Neural cell (in vitro differentiated cells): ENCODE results near the gene MYPN. TPM values are rescaled to one million over a fixed set of nuclear protein-coding genes. Genes with fewer than 3 reads are reported as not detected.

ENCODE experiments used
- H2AFZ ChIP-seq: fragments of 200-600, 300-800 bp; sonication (generic), shearing (Covaris generic); 2 replicates; pipeline ENCODE4 v1.6.0; 2014; ENCODE audit warnings: low read depth, mild to moderate bottlenecking, antibody characterized with exemption, low read length, moderate library complexity
- H3F3A ChIP-seq: fragments of 200-600 bp; shearing (Covaris generic); 2 replicates; pipeline ENCODE4 v1.6.1; 2016; ENCODE audit warnings: mild to moderate bottlenecking, moderate library complexity, mixed read lengths, antibody characterized with exemption, low read length; ENCODE audit not compliant: insufficient read depth, poor library complexity, severe bottlenecking
- H3K27ac ChIP-seq: fragments of 200-600, 300-800 bp; sonication (generic), shearing (Covaris generic); 2 replicates; pipeline ENCODE4 v1.5.1; 2014; ENCODE audit warnings: mild to moderate bottlenecking, low read length, moderate library complexity
- H3K27me3 ChIP-seq: fragments of 300-800, 200-600 bp; sonication (generic), shearing (Covaris generic); 2 replicates; pipeline ENCODE4 v1.6.0; 2014; ENCODE audit warnings: mild to moderate bottlenecking, low read depth, low read length, moderate library complexity; ENCODE audit not compliant: insufficient read depth
- H3K36me3 ChIP-seq: fragments of 300-800, 200-600 bp; sonication (generic), shearing (Covaris generic); 2 replicates; pipeline ENCODE4 v1.5.1; 2014; ENCODE audit warnings: mild to moderate bottlenecking, antibody characterized with exemption, low read length, moderate library complexity; ENCODE audit not compliant: insufficient read depth
- H3K4me2 ChIP-seq: fragments of 300-800, 200-600 bp; sonication (generic), shearing (Covaris generic); 2 replicates; pipeline ENCODE4 v1.6.0; 2014; ENCODE audit warnings: mild to moderate bottlenecking, low read length
- H3K4me3 ChIP-seq: fragments of 300-800, 200-600 bp; sonication (generic), shearing (Covaris generic); 2 replicates; pipeline ENCODE4 v1.5.1; 2014; ENCODE audit warnings: mild to moderate bottlenecking, low read length, moderate library complexity
- H3K79me2 ChIP-seq: fragments of 200-600 bp; shearing (Covaris generic); replicated peaks from 2 replicates; pipeline ENCODE4 v1.6.0; 2014; ENCODE audit warnings: mild to moderate bottlenecking, low read length, moderate library complexity; ENCODE audit not compliant: insufficient read depth
- H3K9ac ChIP-seq: fragments of 300-800, 200-600 bp; sonication (generic), shearing (Covaris generic); 2 replicates; pipeline ENCODE4 v1.6.1; 2016; ENCODE audit warnings: mild to moderate bottlenecking, low read length, mixed read lengths
- H3K9me2 ChIP-seq: fragments of 200-600 bp; shearing (Covaris generic); 2 replicates; pipeline ENCODE4 v1.6.1; 2016; ENCODE audit warnings: mild to moderate bottlenecking, low read length, mixed read lengths; ENCODE audit not compliant: insufficient read depth
- H3K9me3 ChIP-seq: fragments of 200-600, 300-800 bp; sonication (generic), shearing (Covaris generic); 2 replicates; pipeline ENCODE4 v1.6.1; 2016; ENCODE audit warnings: mild to moderate bottlenecking, mixed run types, low read length, moderate library complexity, mixed read lengths
- H4K20me1 ChIP-seq: fragments of 200-600 bp; shearing (Covaris generic); 2 replicates; pipeline ENCODE4 v1.6.1; 2016; ENCODE audit warnings: mild to moderate bottlenecking, mixed run types; ENCODE audit not compliant: insufficient read depth
- EZH2 ChIP-seq: fragments of 200-600, 300-800 bp; shearing (Covaris generic), sonication (generic); IDR thresholded peaks from 2 replicates; pipeline ENCODE4 v1.6.1; 2014; ENCODE audit warnings: antibody characterized with exemption, low read length, borderline replicate concordance, mild to moderate bottlenecking; ENCODE audit not compliant: insufficient read depth, poor library complexity, severe bottlenecking
- MXI1 ChIP-seq: fragments of 450-650 bp; conservative IDR thresholded peaks from 2 replicates; pipeline ENCODE4 v1.6.1; 2014; ENCODE audit warnings: antibody characterized with exemption, mild to moderate bottlenecking; ENCODE audit not compliant: poor library complexity, severe bottlenecking
- POLR2AphosphoS5 ChIP-seq: IDR thresholded peaks from 2 replicates; pipeline ENCODE4 v1.6.1; 2012
- RAD21 ChIP-seq: fragments of 450-650 bp; conservative IDR thresholded peaks from 2 replicates; pipeline ENCODE4 v1.6.1; 2014; ENCODE audit warnings: antibody characterized with exemption, mild to moderate bottlenecking, moderate library complexity
- SMC3 ChIP-seq: fragments of 450-650 bp; conservative IDR thresholded peaks from 2 replicates; pipeline ENCODE4 v1.6.1; 2014; ENCODE audit warnings: antibody characterized with exemption, mild to moderate bottlenecking, moderate library complexity; ENCODE audit not compliant: poor library complexity
- TAF1 ChIP-seq: IDR thresholded peaks from 2 replicates; pipeline ENCODE4 v1.6.1; 2012; ENCODE audit warnings: low read depth
- polyA plus RNA-seq: library from polyadenylated mRNA; depleted of rRNA; stranded (reverse); fragments of >200 nt; gene quantifications from 2 replicates; pipeline ENCODE4 v1.2.3, GENCODE V29; 2014
- TF ChIP-seq, protein P1 (sequence below): IDR thresholded peaks from 2 replicates; pipeline ENCODE4 v1.6.1; 2012; ENCODE audit warnings: borderline replicate concordance
- TF ChIP-seq, protein P2 (sequence below): fragments of 450-650 bp; IDR thresholded peaks from 2 replicates; pipeline ENCODE4 v1.5.1; 2014; ENCODE audit warnings: antibody characterized with exemption, mild to moderate bottlenecking, moderate library complexity; ENCODE audit not compliant: poor library complexity, severe bottlenecking

Gene MYPN
- polyA plus RNA-seq, 1 donor from 2014 or later = not detected

DNA sequence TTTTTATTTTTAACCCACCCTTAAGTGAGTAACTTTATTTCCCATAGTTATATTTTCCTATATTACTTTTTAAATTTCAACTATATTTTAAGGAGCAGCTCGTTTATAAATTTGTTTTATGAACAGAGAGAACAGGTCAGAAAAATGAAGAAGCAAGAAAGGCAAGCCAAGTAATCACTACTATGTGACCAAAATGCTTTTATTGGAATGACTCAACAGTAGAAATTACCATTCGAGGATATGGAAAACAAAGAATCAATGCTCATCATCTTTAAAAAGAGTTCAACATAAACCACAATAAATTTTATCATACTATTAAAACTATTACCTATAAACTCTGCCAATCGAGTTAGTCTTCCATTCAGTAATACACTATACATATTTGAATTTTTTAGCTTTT is 41.8 kb upstream of the MYPN start:
- H3K4me2 ChIP-seq = no peak overlapping the region
- H2AFZ ChIP-seq = no peak overlapping the region
- H3K27ac ChIP-seq = no peak overlapping the region
- H3F3A ChIP-seq = no peaks in the 10 kb centered on the region
- H3K9me2 ChIP-seq = no peaks in the 10 kb centered on the region
- peaks cover 25% of the 10 kb centered on the region for H3K79me2 ChIP-seq
- H3K27me3 ChIP-seq = no peaks in the 10 kb centered on the region
- H3K4me3 ChIP-seq = no peak overlapping the region
- TF ChIP-seq EZH2 (no peak), POLR2AphosphoS5 (no peak)
- H3K9ac ChIP-seq = no peak overlapping the region
- no peaks in the 10 kb centered on the region for H4K20me1 ChIP-seq
- H3K9me3 ChIP-seq = no peaks in the 10 kb centered on the region
- H3K36me3 ChIP-seq = no peaks in the 10 kb centered on the region

DNA sequence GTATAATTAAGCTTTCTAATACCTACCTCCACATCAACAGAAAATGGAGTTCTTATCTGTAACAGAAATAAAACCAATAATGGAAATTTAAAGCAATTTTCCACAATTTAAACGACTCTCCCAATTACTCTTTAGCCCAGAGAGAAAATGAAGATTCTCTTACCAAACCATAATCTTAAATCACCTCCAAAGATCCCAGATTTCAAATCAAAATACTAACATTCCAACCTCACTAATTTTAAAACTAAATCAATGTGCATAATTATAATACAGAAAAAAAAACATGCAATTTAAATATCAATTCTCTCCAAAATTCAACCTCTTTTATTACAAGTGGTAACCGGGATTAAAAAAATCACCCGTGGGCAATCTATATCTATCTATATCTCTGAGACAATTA is 35.7 kb upstream of the MYPN start:
- no peaks in the 10 kb centered on the region for H3K36me3 ChIP-seq
- H4K20me1 ChIP-seq = no peaks in the 10 kb centered on the region
- H2AFZ ChIP-seq = no peak overlapping the region

More for the DNA sequence above, 35.7 kb upstream of the MYPN start:
- Histone ChIP-seq H3K9me2 (no peaks in the 10 kb centered on the region), H3K27ac (no peak overlapping the region), H3K27me3 (no peaks in the 10 kb centered on the region), H3K79me2 (peaks cover 41% of the 10 kb centered on the region), H3K4me3 (peak overlapping the region; percentile 100), H3K9me3 (no peaks in the 10 kb centered on the region), H3F3A (no peaks in the 10 kb centered on the region), H3K9ac (peak overlapping the region; percentile 88), H3K4me2 (peak overlapping the region; percentile 81)
- TF ChIP-seq MXI1 (no peak), TAF1 (no peak), SMC3 (no peak), EZH2 (no peak), RAD21 (no peak)
- TF ChIP-seq, protein P1, sequence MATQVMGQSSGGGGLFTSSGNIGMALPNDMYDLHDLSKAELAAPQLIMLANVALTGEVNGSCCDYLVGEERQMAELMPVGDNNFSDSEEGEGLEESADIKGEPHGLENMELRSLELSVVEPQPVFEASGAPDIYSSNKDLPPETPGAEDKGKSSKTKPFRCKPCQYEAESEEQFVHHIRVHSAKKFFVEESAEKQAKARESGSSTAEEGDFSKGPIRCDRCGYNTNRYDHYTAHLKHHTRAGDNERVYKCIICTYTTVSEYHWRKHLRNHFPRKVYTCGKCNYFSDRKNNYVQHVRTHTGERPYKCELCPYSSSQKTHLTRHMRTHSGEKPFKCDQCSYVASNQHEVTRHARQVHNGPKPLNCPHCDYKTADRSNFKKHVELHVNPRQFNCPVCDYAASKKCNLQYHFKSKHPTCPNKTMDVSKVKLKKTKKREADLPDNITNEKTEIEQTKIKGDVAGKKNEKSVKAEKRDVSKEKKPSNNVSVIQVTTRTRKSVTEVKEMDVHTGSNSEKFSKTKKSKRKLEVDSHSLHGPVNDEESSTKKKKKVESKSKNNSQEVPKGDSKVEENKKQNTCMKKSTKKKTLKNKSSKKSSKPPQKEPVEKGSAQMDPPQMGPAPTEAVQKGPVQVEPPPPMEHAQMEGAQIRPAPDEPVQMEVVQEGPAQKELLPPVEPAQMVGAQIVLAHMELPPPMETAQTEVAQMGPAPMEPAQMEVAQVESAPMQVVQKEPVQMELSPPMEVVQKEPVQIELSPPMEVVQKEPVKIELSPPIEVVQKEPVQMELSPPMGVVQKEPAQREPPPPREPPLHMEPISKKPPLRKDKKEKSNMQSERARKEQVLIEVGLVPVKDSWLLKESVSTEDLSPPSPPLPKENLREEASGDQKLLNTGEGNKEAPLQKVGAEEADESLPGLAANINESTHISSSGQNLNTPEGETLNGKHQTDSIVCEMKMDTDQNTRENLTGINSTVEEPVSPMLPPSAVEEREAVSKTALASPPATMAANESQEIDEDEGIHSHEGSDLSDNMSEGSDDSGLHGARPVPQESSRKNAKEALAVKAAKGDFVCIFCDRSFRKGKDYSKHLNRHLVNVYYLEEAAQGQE = no peak
- TF ChIP-seq, protein P2, sequence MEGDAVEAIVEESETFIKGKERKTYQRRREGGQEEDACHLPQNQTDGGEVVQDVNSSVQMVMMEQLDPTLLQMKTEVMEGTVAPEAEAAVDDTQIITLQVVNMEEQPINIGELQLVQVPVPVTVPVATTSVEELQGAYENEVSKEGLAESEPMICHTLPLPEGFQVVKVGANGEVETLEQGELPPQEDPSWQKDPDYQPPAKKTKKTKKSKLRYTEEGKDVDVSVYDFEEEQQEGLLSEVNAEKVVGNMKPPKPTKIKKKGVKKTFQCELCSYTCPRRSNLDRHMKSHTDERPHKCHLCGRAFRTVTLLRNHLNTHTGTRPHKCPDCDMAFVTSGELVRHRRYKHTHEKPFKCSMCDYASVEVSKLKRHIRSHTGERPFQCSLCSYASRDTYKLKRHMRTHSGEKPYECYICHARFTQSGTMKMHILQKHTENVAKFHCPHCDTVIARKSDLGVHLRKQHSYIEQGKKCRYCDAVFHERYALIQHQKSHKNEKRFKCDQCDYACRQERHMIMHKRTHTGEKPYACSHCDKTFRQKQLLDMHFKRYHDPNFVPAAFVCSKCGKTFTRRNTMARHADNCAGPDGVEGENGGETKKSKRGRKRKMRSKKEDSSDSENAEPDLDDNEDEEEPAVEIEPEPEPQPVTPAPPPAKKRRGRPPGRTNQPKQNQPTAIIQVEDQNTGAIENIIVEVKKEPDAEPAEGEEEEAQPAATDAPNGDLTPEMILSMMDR = no peak
